CD4-positive, alpha-beta T cell (primary cell): Measurements from ENCODE around the gene DDC. TPM values are rescaled to one million over a fixed set of nuclear protein-coding genes. Genes with fewer than 3 reads are reported as not detected.
"Not testable (repeated sequence)": the region's sequence is repeated elsewhere in the genome, so short reads cannot be mapped to it uniquely, and the experiment has no call there.

Experiments
- ATAC-seq: fragments of 200-7000 bp; cut with Tn5 transposase; one replicate; pipeline ENCODE4 v1.10.0; 2022; ENCODE audit warnings: mild to moderate bottlenecking; ENCODE audit not compliant: poor library complexity
- CTCF ChIA-PET: fragments of 350-600 bp; sonication (Branson Sonifier 250); formaldehyde crosslinking; loops from one replicate; lab custom pipeline; 2021; ENCODE audit warnings: antibody characterized with exemption, inconsistent platforms; lab: Charles Lee
- POLR2A ChIA-PET: fragments of 350-600 bp; sonication (Branson Sonifier 250); formaldehyde crosslinking; loops from one replicate; lab custom pipeline; 2021; ENCODE audit warnings: antibody characterized with exemption, inconsistent platforms; lab: Charles Lee
- DNase-seq, 14 experiments: peaks; one replicate each; pipeline ENCODE4 v3.0.0-alpha.2; 2013 to 2020; ENCODE audit warnings: mixed read lengths in 2 of 14
- H3K27ac ChIP-seq, 2 donors: one replicate each; pipeline versions ENCODE4 v1.5.1 to v1.7.0; 2013; ENCODE audit warnings: low read length in 2 of 2, low read depth in 1 of 2, mild to moderate bottlenecking in 1 of 2
- H3K27me3 ChIP-seq, 2 experiments: 1 replicate in 1 of 2; 2 replicates in 1 of 2; pipeline versions ENCODE4 v1.6.1 to v1.7.0; 2013; ENCODE audit warnings: low read length in 2 of 2, control low read depth in 1 of 2, mild to moderate bottlenecking in 1 of 2, moderate library complexity in 1 of 2; ENCODE audit not compliant: insufficient read depth in 2 of 2, control insufficient read depth in 1 of 2
- H3K36me3 ChIP-seq: one replicate; pipeline ENCODE4 v1.6.1; 2013; ENCODE audit warnings: low read length, control low read depth; ENCODE audit not compliant: insufficient read depth
- H3K4me1 ChIP-seq: one replicate; pipeline ENCODE4 v1.6.1; 2013; ENCODE audit warnings: low read length, control low read depth; ENCODE audit not compliant: insufficient read depth
- H3K4me3 ChIP-seq: one replicate; pipeline ENCODE4 v1.5.1; 2013; ENCODE audit warnings: mild to moderate bottlenecking, low read length, moderate library complexity
- H3K9me3 ChIP-seq, 2 experiments: 1 replicate in 1 of 2; 2 replicates in 1 of 2; pipeline versions ENCODE4 v1.6.1 to v1.7.0; 2013; ENCODE audit warnings: low read length in 2 of 2, mild to moderate bottlenecking in 2 of 2, control low read depth in 1 of 2, moderate library complexity in 1 of 2; ENCODE audit not compliant: control insufficient read depth in 1 of 2, insufficient read depth in 1 of 2
- H3K27ac Mint-ChIP-seq: one replicate; pipeline ENCODE4 v1.8.0; 2020; ENCODE audit warnings: mixed read lengths
- H3K27me3 Mint-ChIP-seq: one replicate; pipeline ENCODE4 v1.8.0; 2021; ENCODE audit warnings: mixed read lengths
- H3K36me3 Mint-ChIP-seq: one replicate; pipeline ENCODE4 v1.8.0; 2021; ENCODE audit warnings: low read depth, mixed read lengths
- H3K4me1 Mint-ChIP-seq: one replicate; pipeline ENCODE4 v1.8.0; 2021; ENCODE audit warnings: low read depth, mixed read lengths
- H3K4me3 Mint-ChIP-seq: one replicate; pipeline ENCODE4 v1.8.0; 2020; ENCODE audit warnings: mild to moderate bottlenecking, mixed read lengths
- H3K9me3 Mint-ChIP-seq: one replicate; pipeline ENCODE4 v1.8.0; 2020; ENCODE audit warnings: mixed read lengths
- intact Hi-C, 2 experiments: fragments of 100-400 bp; cut with DNase I in 1 of 2; cut with micrococcal nuclease in 1 of 2; formaldehyde crosslinking; loops; one replicate each; pipeline versions ENCODE4 v1.15.1 to v1.9.0; 2023 to 2025; cut with DNase I, micrococcal nuclease
- total RNA-seq, 174 experiments: library from RNA in 2 of 174; stranded (reverse) in 2 of 174; gene quantifications; one replicate each; pipeline ENCODE4 v1.2.3 and lab custom pipeline; 2021 to 2026
- TF ChIP-seq, protein P1 (sequence below): fragments of 200-600 bp; IDR thresholded peaks from one replicate; pipeline ENCODE4 v1.8.0; 2022; ENCODE audit warnings: antibody characterized with exemption, mild to moderate bottlenecking

Gene DDC
- total RNA-seq, 2 experiments from 2014 or later, result not detected

DNA sequence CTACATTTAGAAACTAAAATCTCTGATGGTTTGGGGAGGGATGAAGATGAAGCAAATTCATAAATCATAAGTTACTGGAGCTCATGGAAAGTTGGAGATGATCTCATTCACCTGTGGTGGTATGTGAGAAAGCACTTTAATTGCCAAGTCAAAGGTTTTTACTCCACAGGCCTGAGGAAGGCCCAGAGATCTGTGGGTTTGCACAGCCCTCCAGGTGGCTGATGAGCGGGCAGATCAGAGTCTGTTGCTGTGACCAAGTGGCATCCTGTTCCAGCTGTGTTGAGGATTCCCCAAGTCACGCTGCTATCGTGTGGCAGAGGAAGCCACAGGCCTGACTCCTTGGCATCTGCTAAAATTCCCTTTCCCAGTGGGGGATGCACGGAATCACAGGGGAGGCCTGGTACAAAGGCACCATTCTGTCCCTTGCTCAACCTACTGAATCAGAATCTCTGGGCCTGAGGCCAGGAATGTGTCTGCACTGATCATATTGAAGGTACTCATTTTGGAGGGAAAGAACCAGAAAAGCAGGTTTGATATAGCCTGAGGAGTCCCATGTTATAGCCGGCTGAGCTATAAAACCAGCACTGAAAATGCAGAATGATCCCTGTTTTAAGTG, 19.7 kb upstream of the DDC start:
- H3K36me3 Mint-ChIP-seq, result no peaks in the 10 kb centered on the region
- H3K4me1 Mint-ChIP-seq, result no peaks in the 10 kb centered on the region
- H3K27me3 ChIP-seq, result peaks cover 0 to 3% of the 10 kb centered on the region in 2 experiments
- H3K4me3 Mint-ChIP-seq, result no peak overlapping the region
- no peaks in the 10 kb centered on the region for H3K36me3 ChIP-seq
- H3K27me3 Mint-ChIP-seq, result peaks cover 19% of the 10 kb centered on the region
- H3K9me3 Mint-ChIP-seq, result peaks cover 4% of the 10 kb centered on the region
- no peaks in the 10 kb centered on the region for H3K4me1 ChIP-seq
- CTCF ChIA-PET, result no interaction called here
- peaks cover 16 to 18% of the 10 kb centered on the region in 2 experiments for H3K9me3 ChIP-seq
- intact Hi-C loops, result no loop called here
- DNase-seq (no peak), ATAC-seq (no peak)
- H3K27ac ChIP-seq, result no peak overlapping the region
- H3K4me3 ChIP-seq, result no peak overlapping the region
- TF ChIP-seq, protein P1, sequence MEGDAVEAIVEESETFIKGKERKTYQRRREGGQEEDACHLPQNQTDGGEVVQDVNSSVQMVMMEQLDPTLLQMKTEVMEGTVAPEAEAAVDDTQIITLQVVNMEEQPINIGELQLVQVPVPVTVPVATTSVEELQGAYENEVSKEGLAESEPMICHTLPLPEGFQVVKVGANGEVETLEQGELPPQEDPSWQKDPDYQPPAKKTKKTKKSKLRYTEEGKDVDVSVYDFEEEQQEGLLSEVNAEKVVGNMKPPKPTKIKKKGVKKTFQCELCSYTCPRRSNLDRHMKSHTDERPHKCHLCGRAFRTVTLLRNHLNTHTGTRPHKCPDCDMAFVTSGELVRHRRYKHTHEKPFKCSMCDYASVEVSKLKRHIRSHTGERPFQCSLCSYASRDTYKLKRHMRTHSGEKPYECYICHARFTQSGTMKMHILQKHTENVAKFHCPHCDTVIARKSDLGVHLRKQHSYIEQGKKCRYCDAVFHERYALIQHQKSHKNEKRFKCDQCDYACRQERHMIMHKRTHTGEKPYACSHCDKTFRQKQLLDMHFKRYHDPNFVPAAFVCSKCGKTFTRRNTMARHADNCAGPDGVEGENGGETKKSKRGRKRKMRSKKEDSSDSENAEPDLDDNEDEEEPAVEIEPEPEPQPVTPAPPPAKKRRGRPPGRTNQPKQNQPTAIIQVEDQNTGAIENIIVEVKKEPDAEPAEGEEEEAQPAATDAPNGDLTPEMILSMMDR, result no peak
- no peak overlapping the region for H3K27ac Mint-ChIP-seq
- POLR2A ChIA-PET, result no interaction called here

- ChIA-PET CTCF (no interaction called here), POLR2A (no interaction called here)
- TF ChIP-seq, protein P1, result no peak
- Histone ChIP-seq H3K36me3 (no peaks in the 10 kb centered on the region), H3K9me3 (peaks cover 16 to 18% of the 10 kb centered on the region in 2 experiments), H3K27ac (no peak overlapping the region), H3K27me3 (peaks cover 0 to 3% of the 10 kb centered on the region in 2 experiments), H3K4me1 (no peaks in the 10 kb centered on the region), H3K4me3 (no peak overlapping the region)
- Mint-ChIP-seq H3K9me3 (peaks cover 4% of the 10 kb centered on the region), H3K27me3 (peaks cover 23% of the 10 kb centered on the region), H3K27ac (no peak overlapping the region), H3K36me3 (no peaks in the 10 kb centered on the region), H3K4me1 (no peaks in the 10 kb centered on the region), H3K4me3 (no peak overlapping the region)
- intact Hi-C loops, result no loop called here
- DNase-seq (no peak), ATAC-seq (no peak)
These were observed 19.2 kb upstream of the DDC start for GRCh38 chr7:50584386-50584785.

- H3K36me3 Mint-ChIP-seq, intact Hi-C loops, H3K27me3 ChIP-seq, H3K36me3 ChIP-seq, H3K9me3 Mint-ChIP-seq, POLR2A ChIA-PET, H3K4me1 ChIP-seq, H3K27ac ChIP-seq, DNase-seq, H3K4me1 Mint-ChIP-seq, H3K27ac Mint-ChIP-seq, CTCF ChIA-PET, ATAC-seq, H3K4me3 Mint-ChIP-seq, H3K4me3 ChIP-seq: not testable (repeated sequence)
- H3K27me3 Mint-ChIP-seq, result peaks cover 23% of the 10 kb centered on the region
- H3K9me3 ChIP-seq, result peaks cover 16% of the 10 kb centered on the region in 2 experiments
These were observed 18.1 kb upstream of the DDC start for GRCh38 chr7:50583295-50583694.

- H3K4me3 ChIP-seq, ATAC-seq, H3K4me1 ChIP-seq, CTCF ChIA-PET, H3K27ac Mint-ChIP-seq, H3K27me3 ChIP-seq, H3K36me3 ChIP-seq, DNase-seq, intact Hi-C loops, H3K36me3 Mint-ChIP-seq, H3K4me3 Mint-ChIP-seq, POLR2A ChIA-PET, H3K4me1 Mint-ChIP-seq, H3K27ac ChIP-seq: not testable (repeated sequence)
- H3K9me3 ChIP-seq, result peaks cover 16 to 19% of the 10 kb centered on the region in 2 experiments
- peaks cover 24% of the 10 kb centered on the region for H3K27me3 Mint-ChIP-seq
- H3K9me3 Mint-ChIP-seq, result peaks cover 10% of the 10 kb centered on the region
These were observed 17.1 kb upstream of the DDC start for GRCh38 chr7:50582271-50582670.

DNA sequence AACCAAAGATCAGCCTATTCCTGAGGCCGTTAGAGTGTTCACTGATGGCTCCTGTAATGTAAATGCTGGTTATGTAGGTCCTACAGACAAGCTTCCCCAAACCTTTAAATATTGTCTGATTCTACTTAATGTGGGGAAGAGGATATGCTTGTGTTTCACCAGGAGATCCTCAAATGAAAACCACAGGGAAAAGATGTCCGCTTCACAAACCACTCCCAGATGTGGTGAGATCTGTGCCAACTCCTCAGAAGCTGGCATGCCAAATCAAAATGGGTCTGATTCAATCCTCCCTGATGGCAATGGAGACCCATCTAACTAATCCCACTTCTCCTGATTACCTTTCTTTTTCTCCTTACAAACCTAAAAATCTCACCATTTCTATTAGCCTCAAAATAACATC, 15.5 kb upstream of the DDC start:
- ATAC-seq, CTCF ChIA-PET, H3K27me3 ChIP-seq, DNase-seq, H3K4me1 Mint-ChIP-seq, POLR2A ChIA-PET, intact Hi-C loops, H3K4me3 Mint-ChIP-seq, H3K36me3 Mint-ChIP-seq, H3K36me3 ChIP-seq, H3K4me1 ChIP-seq, H3K4me3 ChIP-seq, H3K27ac Mint-ChIP-seq, H3K27ac ChIP-seq: not testable (repeated sequence)
- peaks cover 24% of the 10 kb centered on the region for H3K27me3 Mint-ChIP-seq
- H3K9me3 ChIP-seq, result peaks cover 19 to 20% of the 10 kb centered on the region in 2 experiments
- peaks cover 10% of the 10 kb centered on the region for H3K9me3 Mint-ChIP-seq
